Kidney epithelial cell (primary cell): Measurements from ENCODE around the gene BEX3. TPM values are rescaled to one million over a fixed set of nuclear protein-coding genes. Genes with fewer than 3 reads are reported as not detected.

Source experiments
- DNase-seq: peaks from one replicate; pipeline ENCODE4 v3.0.0-alpha.2; 2010; ENCODE audit warnings: low read depth
- H3K27me3 ChIP-seq: 2 replicates; pipeline ENCODE4 v1.6.0; 2011; ENCODE audit warnings: low read length; ENCODE audit not compliant: control insufficient read depth, insufficient read depth
- H3K36me3 ChIP-seq: 2 replicates; pipeline ENCODE4 v1.5.1; 2011; ENCODE audit warnings: low read length; ENCODE audit not compliant: control insufficient read depth, insufficient read depth
- H3K4me3 ChIP-seq: 2 replicates; pipeline ENCODE4 v1.5.1; 2011; ENCODE audit warnings: low read depth, mild to moderate bottlenecking, control low read depth, low read length
- total RNA-seq: library from RNA; depleted of rRNA; stranded (reverse); fragments of >200 nt; gene quantifications from 2 replicates; pipeline ENCODE4 v1.2.3, GENCODE V29; 2015
- TF ChIP-seq, protein P1 (sequence below): IDR thresholded peaks from 2 replicates; pipeline ENCODE4 v1.5.1; 2011; ENCODE audit warnings: mild to moderate bottlenecking, moderate library complexity, low read length, control low read depth, inconsistent platforms; ENCODE audit not compliant: insufficient read depth, poor library complexity, severe bottlenecking

BEX3 gene
- total RNA-seq = 143 and 164 TPM in 2 replicates

DNA sequence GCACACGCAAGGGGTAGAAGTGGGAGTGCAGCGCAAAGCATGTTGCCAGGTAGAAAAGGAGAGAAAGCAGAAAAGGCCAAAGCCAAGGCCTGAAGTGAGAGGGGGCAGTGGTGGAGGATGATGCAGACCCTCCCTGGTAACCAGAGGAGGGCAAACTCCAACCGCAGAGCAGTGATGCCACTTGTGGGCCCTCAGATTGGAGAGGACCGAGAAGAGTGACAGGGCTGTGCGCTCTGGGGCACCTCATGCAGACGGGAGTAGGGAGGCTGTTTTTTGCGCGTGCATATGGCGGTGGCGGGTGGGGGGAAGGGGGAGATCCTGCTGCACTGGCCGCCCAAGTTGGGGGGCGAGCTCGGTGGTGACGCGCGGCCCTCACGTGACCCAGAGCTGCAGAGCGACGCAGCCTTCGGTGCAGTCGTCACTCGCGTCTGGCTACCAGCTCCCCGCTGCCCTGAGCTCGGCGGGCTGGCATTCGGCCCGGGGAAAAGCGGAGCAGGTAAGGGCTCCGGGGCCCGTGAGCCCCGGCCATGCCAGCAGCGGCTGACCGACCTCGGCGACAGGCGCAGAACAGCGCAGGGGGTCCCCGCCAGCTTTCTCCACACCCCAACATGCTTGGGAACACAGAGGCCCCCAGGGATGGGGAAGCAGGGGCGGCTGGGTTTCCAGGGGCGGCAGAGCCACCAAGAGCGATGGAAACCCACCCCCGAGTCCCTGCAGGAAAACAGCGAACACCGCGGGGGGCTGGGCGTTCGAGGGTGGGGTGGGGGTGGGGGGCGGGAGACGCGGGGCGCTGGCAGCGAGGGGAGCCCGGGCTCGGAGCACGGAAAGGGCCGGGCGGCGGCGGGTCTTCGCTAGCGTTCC, at the start of gene BEX3:
Gene BEX3, plus strand, starts transcription at position 421 of the 861 bp plus-strand sequence. CDS start 984 bp downstream, outside the sequence.
- peak within 1 kb of the TSS; percentile 83 for H3K4me3 ChIP-seq
- no peak for DNase-seq
- TF ChIP-seq, protein P1, sequence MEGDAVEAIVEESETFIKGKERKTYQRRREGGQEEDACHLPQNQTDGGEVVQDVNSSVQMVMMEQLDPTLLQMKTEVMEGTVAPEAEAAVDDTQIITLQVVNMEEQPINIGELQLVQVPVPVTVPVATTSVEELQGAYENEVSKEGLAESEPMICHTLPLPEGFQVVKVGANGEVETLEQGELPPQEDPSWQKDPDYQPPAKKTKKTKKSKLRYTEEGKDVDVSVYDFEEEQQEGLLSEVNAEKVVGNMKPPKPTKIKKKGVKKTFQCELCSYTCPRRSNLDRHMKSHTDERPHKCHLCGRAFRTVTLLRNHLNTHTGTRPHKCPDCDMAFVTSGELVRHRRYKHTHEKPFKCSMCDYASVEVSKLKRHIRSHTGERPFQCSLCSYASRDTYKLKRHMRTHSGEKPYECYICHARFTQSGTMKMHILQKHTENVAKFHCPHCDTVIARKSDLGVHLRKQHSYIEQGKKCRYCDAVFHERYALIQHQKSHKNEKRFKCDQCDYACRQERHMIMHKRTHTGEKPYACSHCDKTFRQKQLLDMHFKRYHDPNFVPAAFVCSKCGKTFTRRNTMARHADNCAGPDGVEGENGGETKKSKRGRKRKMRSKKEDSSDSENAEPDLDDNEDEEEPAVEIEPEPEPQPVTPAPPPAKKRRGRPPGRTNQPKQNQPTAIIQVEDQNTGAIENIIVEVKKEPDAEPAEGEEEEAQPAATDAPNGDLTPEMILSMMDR = no peak
- no peaks in the 10 kb centered on the region for H3K27me3 ChIP-seq
- H3K36me3 ChIP-seq = no peaks in the 10 kb centered on the region

- Histone ChIP-seq H3K27me3 (no peaks in the 10 kb centered on the region), H3K4me3 (peak within 1 kb of the TSS; percentile 37), H3K36me3 (no peaks in the 10 kb centered on the region)
- DNase-seq = no peak
- TF ChIP-seq, protein P1 = no peak
These were observed 46.3 kb upstream of the BEX3 start, which contains the start of gene TCEAL7 for GRCh38 chrX:103329991-103330390. Gene TCEAL7, plus strand, starts transcription at chrX:103330239. Its CDS starts 1,165 bp downstream, at chrX:103331404.

DNA sequence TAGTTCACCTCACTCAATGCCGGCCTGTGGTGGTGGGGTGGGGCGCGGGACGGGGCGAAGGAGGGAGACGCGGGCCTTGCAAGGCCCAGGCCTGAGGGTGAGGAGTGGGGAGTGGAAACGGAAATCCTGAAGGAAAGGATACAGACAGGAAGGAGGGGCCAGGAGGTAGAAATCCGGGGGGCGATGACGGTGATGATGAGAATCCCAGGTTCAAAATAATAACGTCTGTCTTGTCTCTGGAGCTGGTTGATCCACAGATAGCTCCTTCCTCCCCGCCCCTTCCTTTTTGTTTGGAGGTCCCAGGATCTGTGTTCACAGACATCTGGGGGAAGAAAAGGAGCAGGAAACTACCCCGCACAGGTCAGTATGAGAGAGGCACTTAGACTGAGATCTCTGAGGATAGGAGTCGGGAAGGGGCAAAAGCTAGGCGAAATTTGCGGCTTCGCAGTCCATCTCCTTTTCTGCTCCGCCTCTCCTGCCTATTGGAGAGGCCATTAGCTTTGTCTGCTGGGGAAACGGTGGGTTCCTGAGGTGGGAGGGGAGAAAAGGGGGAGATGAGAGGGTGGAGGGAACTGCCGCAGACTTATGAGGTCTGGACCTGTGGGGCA, 45.6 kb upstream of the BEX3 start:
- peak overlapping the region; percentile 37 for H3K4me3 ChIP-seq
- H3K27me3 ChIP-seq = no peaks in the 10 kb centered on the region
- H3K36me3 ChIP-seq = no peaks in the 10 kb centered on the region
- TF ChIP-seq, protein P1 = no peak
- no peak for DNase-seq

DNA sequence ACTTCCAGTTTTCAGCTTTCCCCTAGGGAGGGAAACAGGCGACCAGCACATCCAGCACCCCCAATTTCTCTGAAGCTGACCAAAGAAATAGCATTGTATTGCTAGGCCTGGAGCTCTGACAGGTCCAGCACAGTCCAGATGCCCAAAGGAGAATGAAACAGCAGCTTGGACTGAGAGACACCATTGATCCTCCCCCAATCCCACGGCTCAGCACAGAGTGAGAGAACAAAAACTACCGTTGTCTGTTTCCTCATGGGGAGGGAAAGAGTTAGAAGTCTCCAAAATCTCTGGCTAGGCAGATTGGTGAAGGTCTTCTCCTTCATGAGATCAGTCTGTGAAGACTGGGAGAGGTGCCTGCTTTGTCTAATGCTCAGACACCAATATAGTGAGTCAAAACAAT, 37.7 kb upstream of the BEX3 start:
- TF ChIP-seq, protein P1 = no peak
- no peak for DNase-seq
- Histone ChIP-seq H3K4me3 (no peak overlapping the region), H3K36me3 (no peaks in the 10 kb centered on the region), H3K27me3 (no peaks in the 10 kb centered on the region)

- Histone ChIP-seq H3K4me3 (no peak overlapping the region), H3K27me3 (no peaks in the 10 kb centered on the region), H3K36me3 (no peaks in the 10 kb centered on the region)
- TF ChIP-seq, protein P1 = peak; percentile 56
- DNase-seq = no peak
These were observed 33.2 kb upstream of the BEX3 start for GRCh38 chrX:103343105-103343504.

DNA sequence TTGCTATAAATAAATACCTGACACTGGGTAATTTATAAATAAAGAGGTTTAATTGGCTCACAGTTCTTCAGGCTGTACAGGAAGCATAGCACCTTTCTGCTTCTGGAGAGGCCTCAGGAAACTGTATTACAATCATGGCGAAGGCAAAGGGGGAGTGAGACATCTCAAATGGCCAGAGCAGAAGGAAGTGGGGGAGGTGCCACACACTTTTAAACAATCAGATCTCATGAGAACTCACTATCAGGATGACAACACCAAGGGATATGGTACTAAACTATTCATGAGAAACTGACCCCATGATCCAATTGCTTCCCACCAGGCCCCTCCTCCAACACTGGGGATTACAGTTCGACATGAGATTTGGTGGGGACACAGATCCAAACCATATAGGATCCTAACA, 31.7 kb upstream of the BEX3 start:
- TF ChIP-seq, protein P1 = no peak
- DNase-seq = no peak
- no peaks in the 10 kb centered on the region for H3K36me3 ChIP-seq
- no peaks in the 10 kb centered on the region for H3K27me3 ChIP-seq
- no peak overlapping the region for H3K4me3 ChIP-seq
